ENCODE measurements around the gene IVD.

DNA sequence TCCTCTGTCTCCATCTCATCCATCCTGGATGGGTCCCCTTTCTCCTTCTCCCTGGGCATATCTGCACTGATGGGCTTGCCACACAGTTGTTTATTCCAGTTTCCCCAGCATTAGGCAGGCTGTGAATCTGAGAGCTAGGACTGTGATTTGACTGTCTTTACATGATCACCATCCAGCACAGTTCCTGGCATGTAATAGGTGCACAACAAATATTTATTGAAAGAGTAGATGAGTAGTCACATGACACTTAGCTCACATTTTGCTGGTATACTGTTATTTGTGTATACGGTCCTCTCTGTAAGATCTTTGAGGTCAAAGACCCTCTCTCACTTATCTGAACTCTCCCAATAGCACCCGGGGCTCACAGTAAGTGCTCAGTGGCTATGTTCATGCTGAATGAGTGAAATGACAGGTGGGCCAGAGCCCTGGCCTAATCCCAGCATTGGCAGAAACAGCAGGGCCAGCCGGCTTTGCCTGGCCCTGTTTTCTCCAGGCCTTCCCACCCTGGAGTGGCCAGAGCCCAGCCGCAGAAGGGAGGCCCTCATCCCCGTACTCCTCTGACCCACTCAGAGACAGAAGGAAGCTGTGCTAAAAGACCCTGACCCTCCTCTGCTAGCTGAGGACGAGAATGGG, 19.0 kb downstream of the IVD start:
- no peak for TF ChIP-seq POLR2A (IDR thresholded peaks at IDR 0.05)
- TF ChIP-seq, protein P1, sequence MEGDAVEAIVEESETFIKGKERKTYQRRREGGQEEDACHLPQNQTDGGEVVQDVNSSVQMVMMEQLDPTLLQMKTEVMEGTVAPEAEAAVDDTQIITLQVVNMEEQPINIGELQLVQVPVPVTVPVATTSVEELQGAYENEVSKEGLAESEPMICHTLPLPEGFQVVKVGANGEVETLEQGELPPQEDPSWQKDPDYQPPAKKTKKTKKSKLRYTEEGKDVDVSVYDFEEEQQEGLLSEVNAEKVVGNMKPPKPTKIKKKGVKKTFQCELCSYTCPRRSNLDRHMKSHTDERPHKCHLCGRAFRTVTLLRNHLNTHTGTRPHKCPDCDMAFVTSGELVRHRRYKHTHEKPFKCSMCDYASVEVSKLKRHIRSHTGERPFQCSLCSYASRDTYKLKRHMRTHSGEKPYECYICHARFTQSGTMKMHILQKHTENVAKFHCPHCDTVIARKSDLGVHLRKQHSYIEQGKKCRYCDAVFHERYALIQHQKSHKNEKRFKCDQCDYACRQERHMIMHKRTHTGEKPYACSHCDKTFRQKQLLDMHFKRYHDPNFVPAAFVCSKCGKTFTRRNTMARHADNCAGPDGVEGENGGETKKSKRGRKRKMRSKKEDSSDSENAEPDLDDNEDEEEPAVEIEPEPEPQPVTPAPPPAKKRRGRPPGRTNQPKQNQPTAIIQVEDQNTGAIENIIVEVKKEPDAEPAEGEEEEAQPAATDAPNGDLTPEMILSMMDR (IDR thresholded peaks at IDR 0.05 in 4 of 5, conservative IDR thresholded peaks at IDR 0.05 in 1 of 5): no peak
